GM19099 (cell line): ENCODE measurements around the gene RNF128.

Experiments
- POLR2A ChIP-seq: IDR thresholded peaks from 3 replicates; pipeline ENCODE4 v1.6.1; 2011; ENCODE audit warnings: low read depth; ENCODE audit not compliant: insufficient read length; ENCODE audit errors: extremely low read depth

The RNF128 gene, protein sequence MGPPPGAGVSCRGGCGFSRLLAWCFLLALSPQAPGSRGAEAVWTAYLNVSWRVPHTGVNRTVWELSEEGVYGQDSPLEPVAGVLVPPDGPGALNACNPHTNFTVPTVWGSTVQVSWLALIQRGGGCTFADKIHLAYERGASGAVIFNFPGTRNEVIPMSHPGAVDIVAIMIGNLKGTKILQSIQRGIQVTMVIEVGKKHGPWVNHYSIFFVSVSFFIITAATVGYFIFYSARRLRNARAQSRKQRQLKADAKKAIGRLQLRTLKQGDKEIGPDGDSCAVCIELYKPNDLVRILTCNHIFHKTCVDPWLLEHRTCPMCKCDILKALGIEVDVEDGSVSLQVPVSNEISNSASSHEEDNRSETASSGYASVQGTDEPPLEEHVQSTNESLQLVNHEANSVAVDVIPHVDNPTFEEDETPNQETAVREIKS

DNA sequence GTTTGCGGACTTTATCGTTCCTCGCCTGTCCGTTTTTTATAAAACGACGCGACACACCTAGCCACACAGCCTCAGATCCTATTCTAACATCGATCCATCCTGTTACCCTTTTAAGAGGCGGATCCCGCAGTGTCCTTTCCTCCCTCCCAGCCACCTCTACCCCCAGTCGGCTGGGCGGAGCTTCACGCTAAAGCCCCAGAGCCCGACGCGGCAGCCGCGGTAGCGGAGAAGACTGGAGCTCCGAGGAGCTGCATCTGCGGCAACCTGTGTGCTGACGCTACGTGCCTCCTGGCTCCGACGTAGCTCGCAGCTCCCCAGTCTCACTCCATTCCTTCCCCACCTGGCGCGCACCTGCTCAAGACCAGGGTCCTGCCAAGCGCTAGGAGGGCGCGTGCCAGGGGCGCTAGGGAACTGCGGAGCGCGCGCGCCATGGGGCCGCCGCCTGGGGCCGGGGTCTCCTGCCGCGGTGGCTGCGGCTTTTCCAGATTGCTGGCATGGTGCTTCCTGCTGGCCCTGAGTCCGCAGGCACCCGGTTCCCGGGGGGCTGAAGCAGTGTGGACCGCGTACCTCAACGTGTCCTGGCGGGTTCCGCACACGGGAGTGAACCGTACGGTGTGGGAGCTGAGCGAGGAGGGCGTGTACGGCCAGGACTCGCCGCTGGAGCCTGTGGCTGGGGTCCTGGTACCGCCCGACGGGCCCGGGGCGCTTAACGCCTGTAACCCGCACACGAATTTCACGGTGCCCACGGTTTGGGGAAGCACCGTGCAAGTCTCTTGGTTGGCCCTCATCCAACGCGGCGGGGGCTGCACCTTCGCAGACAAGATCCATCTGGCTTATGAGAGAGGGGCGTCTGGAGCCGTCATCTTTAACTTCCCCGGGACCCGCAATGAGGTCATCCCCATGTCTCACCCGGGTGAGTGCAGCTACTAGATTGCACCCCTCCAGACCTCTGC lies at the start of gene RNF128:
TSS of gene RNF128 (plus strand) at position 217 of the 953 bp plus-strand sequence. CDS start at position 430, 213 bp downstream.
- no peak for TF ChIP-seq POLR2A

DNA sequence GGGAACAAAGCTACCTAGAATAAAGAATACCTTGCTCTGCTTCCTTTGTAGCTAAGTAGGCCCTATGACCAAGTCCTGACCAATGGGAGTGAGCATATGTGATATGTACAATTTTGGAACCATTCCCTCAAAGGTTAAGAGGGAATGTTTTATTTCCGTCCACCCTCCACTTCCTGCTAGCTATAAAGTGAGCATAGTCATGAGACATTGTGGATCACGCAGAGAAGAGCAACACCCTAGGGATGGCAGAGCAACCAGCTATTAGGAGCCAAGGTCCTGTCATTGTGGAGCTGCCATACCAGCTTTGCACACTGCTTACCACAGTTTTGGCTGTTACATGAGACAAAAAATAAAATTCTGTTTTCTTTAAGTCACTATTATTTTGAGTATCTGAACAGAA lies 45.8 kb upstream of the RNF128 start:
- no peak for TF ChIP-seq POLR2A

DNA sequence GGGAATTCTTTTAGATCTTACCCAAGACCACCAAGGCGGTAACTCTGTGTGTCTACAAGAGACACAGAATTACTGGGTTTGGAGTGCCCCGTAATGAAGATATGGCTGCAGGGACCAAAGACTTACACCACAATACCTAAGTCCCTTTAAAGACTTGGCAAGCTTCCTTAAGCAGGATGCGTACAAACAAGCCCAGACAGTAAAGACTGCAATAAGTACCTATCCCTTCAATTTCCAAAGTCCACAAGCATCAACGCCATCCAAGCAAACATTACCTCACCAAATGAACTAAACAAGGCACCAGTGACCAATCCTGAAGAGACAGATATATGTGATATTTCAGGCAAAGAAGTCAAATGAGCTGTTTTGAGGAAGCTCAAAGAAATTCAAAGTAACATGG lies 42.3 kb upstream of the RNF128 start:
- TF ChIP-seq POLR2A: no peak

DNA sequence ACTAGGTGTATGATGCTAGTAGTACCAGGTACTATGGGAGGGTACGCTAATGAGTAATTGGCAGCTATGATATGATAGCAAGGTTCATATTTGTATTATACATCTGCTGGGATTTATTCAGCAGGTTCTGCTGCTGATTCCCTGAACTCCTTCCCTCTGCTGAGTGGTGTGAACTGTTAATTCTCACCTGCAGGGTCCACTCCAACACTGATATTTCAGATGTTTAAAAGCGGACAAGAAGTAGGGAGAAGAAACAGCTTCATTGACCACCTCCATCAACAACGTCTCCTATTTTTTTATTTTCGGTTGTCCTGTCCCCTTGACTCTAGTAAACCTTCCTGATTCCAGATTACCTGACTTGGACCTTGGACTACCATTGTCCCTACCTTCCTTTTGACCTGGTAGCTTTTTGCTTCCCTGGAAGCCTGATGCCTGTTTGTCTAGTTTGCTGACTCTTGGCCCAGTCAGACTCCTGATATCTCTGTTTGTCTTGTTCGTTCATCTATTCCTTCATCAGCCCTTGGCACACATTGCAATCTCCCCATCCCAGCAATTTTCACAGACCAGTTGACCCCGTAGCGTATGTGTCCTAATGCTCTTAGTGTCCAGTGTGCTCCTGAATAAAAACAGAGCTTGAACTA lies 34.0 kb upstream of the RNF128 start:
- no peak for TF ChIP-seq POLR2A

DNA sequence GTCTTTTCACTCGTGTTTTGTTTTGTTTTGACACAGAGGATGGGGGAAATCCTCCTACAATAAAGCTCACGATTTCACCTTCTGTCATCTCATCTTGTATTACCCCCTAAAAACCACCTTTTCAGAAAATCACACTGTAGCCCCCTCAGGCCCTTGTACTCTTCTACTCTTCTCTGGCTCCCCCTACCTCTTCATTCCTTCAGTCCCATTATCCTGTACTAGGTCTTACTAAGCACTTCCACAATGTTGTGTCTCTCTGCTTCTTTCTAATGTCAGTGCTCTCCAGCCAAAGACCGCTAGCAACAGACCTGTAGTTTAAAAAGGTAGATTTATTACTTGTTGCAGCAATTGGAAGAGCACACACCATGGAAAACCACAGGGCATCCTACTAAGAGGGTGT lies 30.0 kb upstream of the RNF128 start:
- TF ChIP-seq POLR2A: no peak

DNA sequence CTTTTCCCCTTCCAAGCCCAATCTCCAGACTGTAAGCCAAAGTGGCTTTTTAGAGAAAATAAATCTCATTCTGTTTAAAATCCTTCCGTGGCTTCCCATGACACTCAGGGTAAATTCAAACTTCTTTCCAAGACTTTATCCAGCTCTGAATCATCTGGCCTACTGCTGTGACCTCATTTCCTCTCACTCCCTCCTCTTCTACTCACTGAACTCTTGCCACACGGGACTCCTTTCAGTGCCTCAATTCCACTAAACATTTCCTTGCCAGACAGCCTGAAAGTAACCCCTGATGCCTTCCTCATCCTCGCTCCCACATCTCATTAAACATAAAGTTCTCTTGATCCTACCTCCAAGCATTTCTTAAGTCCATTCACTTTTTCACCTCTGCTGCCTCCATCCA lies 27.8 kb upstream of the RNF128 start:
- no peak for TF ChIP-seq POLR2A

DNA sequence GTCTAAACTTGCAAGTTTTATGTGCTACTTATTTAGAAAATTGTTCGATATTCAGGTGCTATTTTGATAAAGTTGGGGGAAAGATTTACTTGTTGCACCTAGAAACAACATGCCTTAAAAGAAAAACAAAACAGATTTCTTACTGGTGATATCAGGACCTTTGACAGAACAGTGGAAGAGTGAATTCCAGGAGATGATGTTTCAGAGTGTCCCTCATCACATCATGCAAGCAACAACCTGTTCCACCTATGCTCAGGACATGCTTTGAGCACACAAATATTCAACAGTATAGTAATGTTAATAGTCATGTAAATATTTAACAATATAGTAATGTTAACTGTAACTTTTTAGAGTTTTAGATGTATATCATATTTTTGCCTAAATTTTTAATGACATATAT lies 23.9 kb upstream of the RNF128 start:
- TF ChIP-seq POLR2A: no peak

DNA sequence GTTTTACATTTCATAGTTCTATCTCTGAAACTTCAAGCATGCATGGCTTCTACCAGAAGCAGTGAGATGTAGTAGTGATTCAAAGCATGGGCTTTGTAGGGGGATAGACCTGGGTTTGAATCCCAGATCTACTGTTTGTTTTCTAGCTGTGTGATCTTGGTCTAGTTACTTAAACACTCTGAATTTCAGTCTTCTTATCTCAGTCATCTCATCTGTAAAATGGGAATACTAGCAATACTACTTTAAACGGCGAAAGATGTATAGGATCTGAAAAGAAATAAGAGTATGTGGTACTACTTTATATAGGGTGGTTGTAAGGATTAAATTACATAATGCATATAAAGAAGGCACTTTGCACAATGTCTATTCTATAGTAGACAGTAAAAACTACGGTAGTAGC lies 20.0 kb upstream of the RNF128 start:
- no peak for TF ChIP-seq POLR2A

DNA sequence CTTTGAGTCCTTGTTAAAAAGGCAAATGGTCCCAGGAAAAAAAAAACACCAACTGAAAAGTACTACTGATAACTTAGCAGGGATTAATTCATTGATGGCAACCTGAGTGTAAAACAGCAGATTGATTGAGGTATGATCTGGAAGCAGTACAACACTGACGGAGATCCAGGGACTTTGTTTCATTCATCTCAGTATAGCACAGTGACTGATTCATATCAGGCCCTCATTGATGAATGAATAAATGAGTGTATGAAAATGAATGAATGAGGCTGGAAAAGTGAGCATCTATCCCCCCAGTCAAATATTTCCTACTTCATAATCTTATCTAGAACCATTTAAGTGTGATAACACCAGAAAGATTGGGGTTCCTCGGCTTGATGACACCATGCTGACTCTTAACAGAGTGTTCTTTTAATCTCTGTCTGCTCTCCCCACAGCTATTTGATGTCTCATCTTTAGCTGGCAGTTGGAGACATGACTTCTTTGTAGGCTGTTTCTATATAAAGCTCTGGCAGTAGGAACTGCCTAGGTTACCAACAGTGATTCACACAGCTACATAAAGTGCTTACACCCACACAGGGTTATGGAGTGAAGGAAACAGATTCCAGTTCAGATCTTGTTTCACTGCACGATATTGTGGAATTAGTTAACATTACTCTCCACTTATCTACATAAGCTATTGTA lies 18.6 kb upstream of the RNF128 start:
- TF ChIP-seq POLR2A: no peak

DNA sequence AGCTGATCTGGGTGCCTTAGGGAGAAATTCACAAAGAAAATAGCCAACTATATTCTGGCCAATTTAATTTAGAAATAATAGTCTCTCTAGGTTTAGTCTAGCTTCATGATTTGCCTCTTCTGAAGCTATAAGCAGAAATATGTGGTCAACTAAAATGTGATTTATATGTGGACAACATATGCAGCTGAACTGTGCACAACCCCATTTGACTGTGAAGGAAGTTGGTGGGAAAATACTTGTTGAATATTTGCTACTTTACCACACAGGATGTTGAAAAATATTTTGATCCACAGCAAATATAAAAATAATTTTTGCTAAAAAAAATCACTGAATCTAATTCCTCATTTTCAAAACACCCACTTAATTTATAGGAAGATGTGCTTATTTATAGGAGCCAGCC lies 15.7 kb upstream of the RNF128 start:
- no peak for TF ChIP-seq POLR2A

DNA sequence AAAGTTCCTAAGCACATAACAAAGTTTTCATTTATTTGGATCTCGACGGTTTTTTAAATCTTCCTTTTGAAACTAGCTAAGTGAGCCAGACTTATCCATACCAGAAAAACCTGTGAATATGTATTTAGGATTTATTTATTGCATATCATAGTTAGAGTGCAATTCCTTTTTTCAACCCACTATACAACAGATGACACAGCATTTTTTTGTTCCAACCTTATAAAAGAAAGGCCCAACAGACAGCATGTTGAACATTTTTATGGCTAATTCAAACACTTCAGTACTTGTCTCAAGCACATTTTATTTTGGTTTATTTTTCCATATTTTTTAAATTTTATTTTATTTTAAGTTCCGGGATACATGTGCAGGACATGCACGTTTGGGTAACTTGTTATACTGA lies 15.1 kb upstream of the RNF128 start:
- no peak for TF ChIP-seq POLR2A

DNA sequence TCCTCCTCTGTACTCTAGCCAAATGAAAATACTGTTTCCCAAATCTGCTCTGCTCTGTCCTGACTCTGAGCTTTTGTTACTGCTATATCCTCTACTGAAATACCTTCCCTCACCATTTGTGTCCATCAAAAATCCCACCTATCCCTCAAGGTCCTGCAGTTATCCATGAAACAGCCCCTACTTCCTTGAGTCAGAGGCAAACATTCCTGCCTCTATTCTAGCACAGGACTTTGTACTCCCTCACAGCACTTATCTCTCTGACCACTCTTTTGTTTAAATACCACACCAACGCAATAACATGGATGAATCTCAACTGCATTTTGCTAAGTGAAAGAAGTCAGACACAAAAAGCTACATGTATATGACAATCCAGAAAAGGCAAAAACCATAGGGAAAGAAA lies 10.5 kb upstream of the RNF128 start:
- TF ChIP-seq POLR2A: no peak

DNA sequence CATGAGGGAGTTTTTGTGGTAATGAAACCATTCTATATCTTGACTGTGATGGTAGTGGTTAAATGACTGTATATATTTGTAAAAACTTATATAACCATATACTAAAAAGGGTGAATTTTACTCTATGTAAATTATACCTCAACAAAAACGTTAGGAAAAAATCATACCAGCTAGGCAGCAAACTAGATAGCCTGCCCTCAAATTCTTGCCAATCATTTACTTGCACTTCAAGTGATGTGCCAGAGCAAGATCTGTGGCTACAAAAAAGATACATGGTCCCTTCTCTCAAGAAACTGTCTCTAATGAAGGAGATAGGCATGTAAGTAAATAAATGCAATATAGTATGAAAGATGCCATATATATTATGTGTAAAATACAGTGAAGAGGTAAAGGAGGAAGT lies 10.0 kb upstream of the RNF128 start:
- no peak for TF ChIP-seq POLR2A

DNA sequence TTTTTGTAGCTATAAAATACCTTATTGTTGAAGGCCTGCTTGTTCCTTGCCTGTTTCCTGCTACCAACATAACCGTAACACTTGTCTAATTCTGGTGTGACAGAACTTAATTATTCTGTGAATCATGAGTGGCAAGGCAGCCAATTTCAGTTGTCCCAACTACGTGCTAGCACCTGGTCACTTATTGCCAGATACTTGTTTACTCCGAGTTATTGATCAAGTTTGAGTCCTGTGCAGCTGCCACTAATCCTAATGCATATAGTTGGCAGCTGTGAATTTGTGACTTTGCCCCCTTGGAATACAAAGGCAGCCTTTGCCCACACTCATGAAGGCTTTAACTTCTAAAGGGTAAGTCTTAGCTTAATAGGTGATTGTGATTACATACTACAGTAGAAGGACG lies 7.8 kb upstream of the RNF128 start:
- no peak for TF ChIP-seq POLR2A

DNA sequence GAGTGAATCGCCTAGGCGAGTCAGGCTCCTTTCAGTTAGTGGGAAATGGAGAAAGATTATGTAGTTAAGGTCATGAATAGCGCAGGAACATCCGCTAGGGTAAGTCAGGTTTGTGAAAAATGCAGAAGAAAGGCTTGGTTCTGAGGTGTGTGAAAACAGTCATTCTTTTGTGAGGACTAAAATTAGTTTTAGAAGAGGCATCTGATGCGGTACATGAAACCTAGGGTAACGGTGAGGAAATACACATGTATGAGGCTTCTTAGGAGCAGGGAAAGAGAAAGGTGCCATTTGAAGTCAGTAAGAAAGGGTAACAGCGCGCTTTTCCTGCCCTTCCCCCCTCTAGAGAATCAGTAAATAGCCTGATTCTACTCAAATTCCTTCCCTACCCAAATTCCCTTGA lies 570 bp upstream of the RNF128 start:
- TF ChIP-seq POLR2A: no peak
